IPS-18c (cell line): ENCODE results near the gene SMIM1.

Experiments used
- H3K4me3 ChIP-seq: 2 replicates; pipeline ENCODE4 v1.7.0; 2013; ENCODE audit warnings: low read depth, mild to moderate bottlenecking, low read length, moderate library complexity; ENCODE audit not compliant: insufficient read depth
- H3K9me3 ChIP-seq: one replicate; pipeline ENCODE4 v1.6.1; 2013; ENCODE audit warnings: mild to moderate bottlenecking, low read length, moderate library complexity; ENCODE audit not compliant: control insufficient read depth, insufficient read depth

SMIM1 gene

DNA sequence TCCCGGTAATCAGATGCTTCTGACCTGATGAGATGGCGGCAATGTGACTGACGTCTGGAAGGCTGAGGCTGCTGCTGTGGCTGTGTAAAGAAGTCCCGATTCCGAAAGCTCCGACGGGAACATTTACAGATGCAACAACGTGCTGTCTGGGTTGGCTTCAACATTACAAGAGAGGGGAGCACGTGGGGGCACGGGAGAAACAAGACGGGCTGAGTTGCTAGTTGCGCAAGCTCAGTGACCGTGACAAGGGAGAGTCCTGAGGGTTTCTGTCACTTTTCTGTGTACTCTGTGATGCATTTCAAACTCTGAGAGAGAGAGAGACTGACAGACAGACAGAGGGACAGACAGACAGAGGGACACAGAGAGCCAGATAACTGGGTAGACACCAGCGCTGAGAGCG lies 49.4 kb downstream of the SMIM1 start:
- H3K9me3 ChIP-seq = no peaks in the 10 kb centered on the region
- no peak overlapping the region for H3K4me3 ChIP-seq

DNA sequence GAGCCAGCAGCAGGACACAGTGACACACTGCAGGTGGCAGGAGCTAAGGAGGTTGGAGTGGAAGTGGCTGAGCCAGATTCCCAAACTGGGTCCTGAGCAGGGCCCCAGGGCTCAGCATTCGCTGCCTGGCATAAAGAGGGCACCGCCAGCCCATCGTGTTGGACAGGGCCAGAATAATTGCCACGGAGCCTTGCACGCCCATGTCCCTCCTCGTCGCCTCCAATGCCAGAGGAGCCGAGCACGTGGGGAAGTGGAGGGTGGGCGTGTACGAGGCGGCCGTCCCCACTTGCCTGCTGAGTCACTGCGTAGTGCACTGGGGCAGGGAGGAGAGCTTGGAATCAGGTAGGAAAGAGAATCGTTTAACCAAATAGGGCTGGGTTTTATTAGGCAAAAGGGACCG lies 49.9 kb downstream of the SMIM1 start:
- no peak overlapping the region for H3K4me3 ChIP-seq
- H3K9me3 ChIP-seq = no peaks in the 10 kb centered on the region

DNA sequence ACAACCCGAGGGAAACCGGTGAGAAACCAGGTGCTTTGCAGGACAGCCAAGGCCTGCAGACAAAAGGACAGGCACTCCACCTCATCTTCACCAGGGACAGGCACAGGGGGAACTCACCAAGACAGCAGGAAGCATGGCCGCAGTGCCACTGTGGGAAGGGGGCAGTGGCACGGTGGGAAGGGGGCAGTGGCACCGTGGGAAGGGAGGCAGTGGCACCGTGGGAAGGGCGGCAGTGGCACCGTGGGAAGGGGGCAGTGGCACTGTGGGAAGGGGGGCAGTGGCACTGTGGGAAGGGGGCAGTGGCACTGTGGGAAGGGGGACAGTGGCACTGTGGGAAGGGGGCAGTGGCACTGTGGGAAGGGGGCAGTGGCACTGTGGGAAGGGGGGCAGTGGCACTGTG lies 52.1 kb downstream of the SMIM1 start:
- no peaks in the 10 kb centered on the region for H3K9me3 ChIP-seq
- no peak overlapping the region for H3K4me3 ChIP-seq

DNA sequence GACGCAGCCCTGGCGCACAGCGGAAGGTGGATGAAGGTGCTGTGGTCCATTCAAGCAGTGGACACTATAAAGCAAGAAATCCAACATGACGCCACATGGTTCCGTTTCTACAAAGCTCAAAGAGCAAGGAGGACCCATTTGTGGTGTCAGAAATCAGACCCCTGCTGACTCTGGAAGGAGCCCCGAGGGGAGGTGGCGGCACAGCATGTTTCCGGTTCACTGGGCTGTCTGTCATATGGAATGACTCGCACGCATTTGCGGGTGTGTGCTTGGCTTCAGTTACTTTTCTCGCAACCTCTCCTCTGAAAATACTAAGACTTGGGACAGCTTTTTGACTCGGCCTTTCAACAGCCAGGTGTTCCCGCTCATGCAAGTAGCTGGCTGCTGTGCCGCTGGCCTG lies 52.8 kb downstream of the SMIM1 start:
- Histone ChIP-seq H3K9me3 (no peaks in the 10 kb centered on the region), H3K4me3 (no peak overlapping the region)
